ENCODE data around the gene SPATA19.

SPATA19 gene

GRCh38 chr11:133835593-133836548 lies 9.4 kb downstream of the SPATA19 start:
- DNase-seq: no peak

DNA sequence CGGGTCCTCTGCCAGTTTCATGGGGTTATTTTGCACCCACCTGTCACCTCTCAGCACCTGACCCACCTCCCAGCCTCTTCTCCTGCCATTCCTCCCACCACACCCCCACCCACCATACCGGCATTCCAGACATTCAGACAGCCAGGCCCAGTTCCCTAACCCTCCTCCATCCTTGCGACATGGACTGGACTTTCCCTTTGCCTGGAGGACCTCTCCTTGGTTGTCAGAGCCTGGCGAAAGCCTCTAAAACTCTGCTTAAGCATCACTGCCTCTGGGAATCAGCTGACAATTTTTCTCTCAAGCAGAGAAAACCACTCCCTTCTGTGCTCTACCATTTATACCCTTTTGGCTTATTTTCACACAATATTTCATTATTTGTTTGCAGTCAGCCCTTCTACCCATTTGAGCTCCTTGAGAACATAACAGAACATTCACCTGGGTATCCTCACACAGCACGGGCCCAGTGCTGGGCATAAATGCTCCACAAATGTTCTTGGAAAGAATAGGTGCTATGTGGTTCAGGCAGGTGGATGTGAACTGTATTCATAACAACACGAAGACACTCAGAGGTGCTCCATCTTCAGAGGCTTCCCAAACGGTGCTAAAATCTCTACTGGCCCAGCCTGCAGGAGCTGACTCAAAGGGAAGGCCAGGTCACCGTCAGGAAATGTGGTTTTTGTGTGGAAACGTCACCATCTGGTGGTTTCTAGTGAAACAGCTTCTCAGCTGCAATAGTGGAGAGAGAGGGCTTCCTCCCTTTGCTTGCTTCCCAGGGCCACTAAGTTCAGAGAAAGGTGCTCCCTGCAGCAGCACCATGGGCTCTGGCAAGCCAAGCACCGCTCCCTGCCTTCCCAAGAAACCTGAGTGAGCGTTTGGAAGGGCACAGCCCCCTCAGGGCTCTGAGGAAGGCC lies 10.4 kb downstream of the SPATA19 start:
- DNase-seq: peak; percentile 82

DNA sequence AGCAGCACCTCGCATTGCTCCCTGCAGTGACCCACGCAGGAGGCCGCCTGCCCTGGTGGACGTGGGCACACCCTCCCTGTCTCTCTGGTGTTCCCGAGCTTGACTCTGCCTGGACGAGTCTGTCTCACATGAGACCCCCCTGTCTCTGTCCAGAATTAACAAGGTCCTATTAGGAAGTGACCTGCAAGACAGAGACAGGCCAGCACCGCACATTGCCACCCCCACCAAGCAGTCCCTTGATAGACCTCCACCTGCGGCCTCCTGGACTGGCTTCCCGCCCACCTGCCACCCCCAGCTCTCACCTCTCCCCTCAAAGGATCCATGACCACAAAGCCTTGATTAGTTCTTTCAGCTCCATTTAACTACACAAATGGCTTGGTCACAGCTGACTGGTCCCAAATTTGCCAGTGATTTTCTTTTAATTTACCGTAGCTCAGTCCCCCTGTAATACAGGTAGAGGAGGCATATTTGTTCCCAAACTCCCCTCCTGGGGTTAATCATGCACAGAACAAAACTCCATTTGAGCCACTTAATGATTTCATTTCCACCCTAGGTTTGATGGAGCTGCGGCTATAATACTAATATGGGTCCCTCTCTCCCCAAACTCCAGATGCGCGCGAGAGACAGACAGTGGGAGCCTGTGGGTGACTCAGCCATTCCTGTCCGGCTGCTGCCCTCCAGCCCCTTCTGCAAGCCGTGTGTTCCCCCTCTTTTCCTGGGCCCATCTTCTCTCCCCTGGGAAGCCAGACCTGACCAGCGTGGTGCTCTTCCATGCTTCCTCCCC lies 11.2 kb downstream of the SPATA19 start:
- DNase-seq: no peak

DNA sequence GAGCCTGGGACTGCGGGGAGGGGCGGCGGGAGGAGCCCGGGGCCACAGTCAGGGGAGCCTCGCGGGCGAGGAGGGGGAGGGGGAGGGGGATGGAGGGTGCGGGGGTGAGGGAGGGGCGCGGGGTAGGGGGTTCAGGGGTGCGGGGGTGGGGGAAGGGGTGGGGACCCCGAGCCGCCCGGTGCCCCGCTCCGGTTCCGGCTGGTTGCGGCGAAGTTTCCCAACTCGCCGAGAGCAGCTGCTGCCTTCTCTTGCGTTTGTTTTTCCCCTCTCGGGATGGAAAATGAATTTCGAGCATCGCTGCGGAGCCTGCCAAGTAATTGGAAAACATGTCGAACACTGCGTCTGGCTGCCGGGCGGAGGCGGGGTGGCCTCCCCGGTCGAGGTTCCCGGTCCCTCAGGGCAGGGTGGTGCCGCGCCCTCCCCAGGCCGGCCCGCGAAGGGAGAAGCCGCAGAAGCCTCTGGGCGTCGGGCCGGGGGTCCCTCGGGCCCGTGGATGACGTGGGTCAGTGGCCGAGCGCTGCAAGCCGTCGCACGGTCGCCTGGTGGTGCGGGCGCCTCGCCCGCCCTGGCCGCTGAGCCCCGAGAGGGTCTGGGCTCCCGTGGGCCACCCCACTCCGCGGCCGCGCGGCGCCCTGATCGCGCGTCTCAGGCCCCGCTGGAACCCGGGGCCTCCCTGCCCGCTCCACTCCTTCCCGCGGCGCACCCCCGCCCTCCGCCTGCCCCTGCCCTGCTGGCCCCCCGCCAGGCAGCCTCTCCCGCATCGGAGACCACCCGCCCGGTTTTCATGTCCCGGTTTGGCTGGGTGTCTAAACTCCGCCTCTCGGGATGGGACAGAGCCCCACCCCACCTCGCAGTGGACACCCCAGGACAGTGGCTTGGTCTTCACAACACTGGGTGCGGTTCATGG lies 12.1 kb downstream of the SPATA19 start:
- peak; percentile 37 for DNase-seq

DNA sequence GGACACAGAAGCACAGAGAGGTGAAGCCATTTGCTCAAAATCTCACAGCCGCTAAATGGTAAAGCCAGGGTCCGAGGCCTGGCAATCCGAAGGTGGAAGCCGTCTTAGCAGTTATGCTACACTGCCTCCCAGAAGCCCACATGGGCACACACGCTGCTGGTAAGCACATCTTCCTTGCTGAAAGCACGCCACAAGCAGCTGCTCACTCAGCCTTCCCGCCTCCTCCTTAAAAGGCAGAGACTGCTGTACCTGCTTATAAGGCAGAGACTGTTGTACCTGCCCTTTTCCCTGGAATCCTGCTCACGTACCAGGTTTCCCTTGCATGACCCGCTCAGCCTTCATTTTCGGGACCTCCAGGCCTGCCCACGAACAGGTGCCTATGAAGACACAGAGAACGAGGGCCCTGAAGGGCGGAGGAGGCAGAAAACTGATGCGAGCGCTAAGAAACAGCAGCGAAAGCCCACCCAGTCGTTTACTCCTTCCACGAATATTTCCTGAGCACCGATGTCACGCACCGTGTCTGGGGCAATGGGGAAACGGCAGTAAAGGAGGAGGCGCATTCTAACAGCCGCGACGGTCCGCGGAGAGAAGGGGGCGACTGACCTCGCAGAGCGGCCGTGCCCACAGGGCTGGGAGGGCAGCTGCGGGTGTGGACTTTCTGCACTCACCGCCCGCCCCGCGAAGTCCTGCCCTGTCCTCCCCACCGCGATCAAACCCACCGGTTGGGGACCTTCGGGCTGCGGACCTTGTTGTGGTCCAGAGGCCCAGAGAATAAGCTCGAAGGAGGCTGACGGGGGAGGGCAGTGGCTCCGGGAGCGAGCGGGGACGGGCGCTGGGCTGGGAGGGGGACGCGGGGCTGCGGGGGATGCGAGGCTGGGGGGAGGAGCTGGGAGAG lies 13.0 kb downstream of the SPATA19 start:
- DNase-seq: peak; percentile 59

- DNase-seq: peak; percentile 61
Measured at GRCh38 chr11:133830931-133831907, 14.1 kb downstream of the SPATA19 start.

DNA sequence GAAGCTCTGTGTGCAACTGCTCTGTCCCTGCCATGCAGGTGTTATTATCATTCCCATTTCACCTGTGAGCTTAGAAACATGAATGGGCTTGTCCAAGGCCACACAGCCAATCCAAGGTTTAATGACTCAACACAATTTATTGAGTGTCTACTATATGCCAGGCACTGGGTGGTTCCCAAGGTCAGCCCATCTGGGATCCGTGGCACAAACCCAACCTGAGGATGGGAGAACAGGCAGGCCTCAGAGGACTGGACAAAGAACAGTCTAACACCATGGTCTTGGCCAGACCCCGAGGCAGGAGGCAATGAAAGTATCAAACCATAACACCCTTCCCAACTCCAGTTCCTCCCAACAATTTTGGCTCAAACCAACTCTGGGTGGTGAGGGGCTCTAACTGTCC lies 15.7 kb downstream of the SPATA19 start:
- no peak for DNase-seq

DNA sequence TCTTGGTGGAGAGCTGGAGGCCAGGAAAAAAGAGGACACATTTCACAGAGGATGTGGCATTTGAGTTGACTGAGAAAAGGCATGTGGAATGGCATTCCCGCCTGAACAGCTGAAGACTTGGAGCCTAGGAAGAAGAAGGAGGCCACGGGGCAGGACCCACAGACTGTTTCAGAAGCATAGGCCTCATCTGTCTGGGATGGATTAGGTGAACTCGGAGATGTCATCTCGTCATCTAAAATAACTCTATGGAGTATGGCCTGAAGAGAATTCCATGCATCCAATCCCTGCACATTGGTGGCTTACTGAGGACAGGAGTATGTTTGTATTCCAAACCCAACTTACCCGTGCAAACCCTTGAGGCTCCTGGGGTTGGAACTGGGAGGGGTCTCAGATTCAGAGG lies 16.4 kb downstream of the SPATA19 start:
- no peak for DNase-seq

DNA sequence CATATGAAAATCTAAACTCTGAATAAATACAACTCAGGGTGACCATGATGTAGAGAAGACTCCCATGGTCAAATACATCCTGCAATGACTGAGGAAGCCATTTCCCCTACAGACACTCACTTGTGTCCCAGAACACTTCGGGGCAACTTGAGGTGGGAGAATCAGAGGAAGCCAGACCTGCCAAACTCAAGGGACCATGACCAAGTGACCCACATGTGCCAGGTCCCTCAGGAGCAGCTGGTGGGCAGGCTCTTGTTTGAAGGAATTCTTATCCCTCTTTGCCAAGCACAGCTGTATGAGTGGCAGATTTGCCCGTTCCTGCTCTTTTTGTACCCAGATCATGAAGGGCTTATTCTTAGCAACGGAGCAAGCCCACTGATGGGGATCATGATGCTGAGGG lies 17.8 kb downstream of the SPATA19 start:
- no peak for DNase-seq

- DNase-seq: no peak
Measured at GRCh38 chr11:133826866-133827265, 18.4 kb downstream of the SPATA19 start.

- no peak for DNase-seq
Measured at GRCh38 chr11:133825666-133826065, 19.6 kb downstream of the SPATA19 start.

GRCh38 chr11:133825156-133825555 lies 20.2 kb downstream of the SPATA19 start:
- DNase-seq: no peak

GRCh38 chr11:133824593-133824992 lies 20.7 kb downstream of the SPATA19 start:
- DNase-seq: no peak

- DNase-seq: no peak
Measured at GRCh38 chr11:133823614-133824013, 21.7 kb downstream of the SPATA19 start.

GRCh38 chr11:133823211-133823610 lies 22.1 kb downstream of the SPATA19 start:
- DNase-seq: no peak

- peak; percentile 91 for DNase-seq
Measured at GRCh38 chr11:133821776-133822175, 23.5 kb downstream of the SPATA19 start.

GRCh38 chr11:133819746-133820315 lies 25.5 kb downstream of the SPATA19 start:
- no peak for DNase-seq

DNA sequence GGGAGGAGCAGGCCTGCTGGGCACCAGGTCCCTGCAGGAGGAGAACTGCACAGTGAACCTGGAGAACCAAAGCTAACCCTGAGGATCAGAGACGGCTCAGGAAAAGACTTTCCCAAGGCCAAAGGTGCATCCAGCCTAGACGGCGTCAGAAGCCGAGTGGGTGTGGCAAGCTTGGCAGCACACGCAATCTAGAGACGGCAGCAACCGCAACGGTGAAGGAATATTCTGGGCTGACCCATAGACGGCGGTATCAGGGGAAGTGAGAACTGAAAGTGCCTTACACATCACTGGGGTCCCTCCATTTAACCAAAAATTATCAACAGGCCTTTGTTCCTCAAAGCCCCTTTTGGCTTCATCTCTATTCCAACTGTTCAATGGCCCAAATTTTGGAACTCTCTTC lies 26.2 kb downstream of the SPATA19 start:
- DNase-seq: no peak

DNA sequence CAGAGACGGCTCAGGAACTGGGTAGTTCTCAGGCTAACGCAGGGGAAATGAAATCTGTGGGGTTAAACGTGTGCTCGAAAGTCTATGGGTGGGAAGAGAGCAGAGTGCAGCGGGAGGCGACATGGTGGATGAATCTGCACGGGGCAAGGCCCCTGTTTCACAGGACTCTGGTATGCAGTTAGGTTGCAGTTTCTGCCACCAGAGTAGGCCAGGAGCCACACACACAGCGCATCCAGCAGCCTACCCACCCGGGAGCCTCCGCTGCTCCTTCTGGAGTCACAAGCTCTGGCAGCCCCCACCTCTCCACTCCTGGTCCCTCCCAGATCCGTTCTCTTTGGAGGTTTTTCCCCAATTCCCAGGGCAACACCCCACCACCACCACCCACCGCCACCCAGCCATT lies 27.0 kb downstream of the SPATA19 start:
- DNase-seq: no peak

Measured in NCI-H526 treated with DMSO at 0.1 percent for 48 hours (cell line).